Activated CD8-positive, alpha-beta memory T cell treated with anti-CD3 and anti-CD28 coated beads, Interleukin-2, amount 10 ng/mL, durations not matched to agents 7 days and 5 days (primary cell): ENCODE results near the gene DPYSL4. TPM values are rescaled to one million over a fixed set of nuclear protein-coding genes. Genes with fewer than 3 reads are reported as not detected.

Source experiments
- ATAC-seq: fragments of 150-1000 bp; cut with Tn5 transposase; one replicate; pipeline ENCODE4 v1.10.0; 2021; ENCODE audit warnings: moderate library complexity
- CTCF ChIA-PET: fragments of 350-600 bp; sonication (Branson Sonifier 250); formaldehyde crosslinking; loops from one replicate; lab custom pipeline; 2021; ENCODE audit warnings: antibody characterized with exemption; lab: Charles Lee
- DNase-seq: peaks from one replicate; pipeline ENCODE4 v3.0.0-alpha.2; 2020
- H3K27ac Mint-ChIP-seq: one replicate; pipeline ENCODE4 v1.8.0; 2021; ENCODE audit warnings: mild to moderate bottlenecking, mixed read lengths
- H3K27me3 Mint-ChIP-seq: one replicate; pipeline ENCODE4 v1.8.0; 2021; ENCODE audit warnings: mixed read lengths
- H3K36me3 Mint-ChIP-seq: one replicate; pipeline ENCODE4 v1.8.0; 2021; ENCODE audit warnings: mild to moderate bottlenecking, mixed read lengths
- H3K4me1 Mint-ChIP-seq: one replicate; pipeline ENCODE4 v1.8.0; 2021; ENCODE audit warnings: mixed read lengths
- H3K4me3 Mint-ChIP-seq: one replicate; pipeline ENCODE4 v1.8.0; 2021; ENCODE audit warnings: mild to moderate bottlenecking, moderate library complexity, mixed read lengths
- H3K9me3 Mint-ChIP-seq: one replicate; pipeline ENCODE4 v1.8.0; 2022; ENCODE audit warnings: low read depth, mixed read lengths
- total RNA-seq, 2 experiments: library from RNA; stranded (reverse); gene quantifications; one replicate each; pipeline ENCODE4 v1.2.3, GENCODE V29; 2021

DPYSL4 gene
- total RNA-seq, 2 experiments from 2014 or later: 1.5 to 2.6 TPM

DNA sequence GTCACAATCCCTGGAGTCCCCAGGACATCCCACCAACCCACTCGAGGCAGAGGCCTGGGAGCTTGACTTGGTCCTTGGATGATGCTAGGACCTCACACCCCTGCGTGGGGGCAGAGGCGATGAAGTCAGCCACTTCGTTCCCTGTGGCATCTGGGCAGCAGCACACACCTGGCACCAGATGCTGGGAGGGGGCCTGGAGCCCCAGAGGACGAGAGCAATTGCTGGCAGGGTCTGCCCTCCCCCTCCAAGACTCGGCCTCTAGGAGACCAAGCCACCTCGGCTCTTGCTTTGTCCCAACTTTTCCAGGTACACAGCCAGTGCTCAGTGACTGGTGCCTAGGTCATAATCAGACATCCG lies 39.1 kb downstream of the DPYSL4 start:
- CTCF ChIA-PET: no interaction called here
- Mint-ChIP-seq H3K36me3 (no peaks in the 10 kb centered on the region), H3K4me3 (no peak overlapping the region), H3K9me3 (no peaks in the 10 kb centered on the region), H3K27me3 (no peaks in the 10 kb centered on the region), H3K4me1 (peaks cover 20% of the 10 kb centered on the region), H3K27ac (no peak overlapping the region)
- DNase-seq: no peak
- ATAC-seq: no peak

DNA sequence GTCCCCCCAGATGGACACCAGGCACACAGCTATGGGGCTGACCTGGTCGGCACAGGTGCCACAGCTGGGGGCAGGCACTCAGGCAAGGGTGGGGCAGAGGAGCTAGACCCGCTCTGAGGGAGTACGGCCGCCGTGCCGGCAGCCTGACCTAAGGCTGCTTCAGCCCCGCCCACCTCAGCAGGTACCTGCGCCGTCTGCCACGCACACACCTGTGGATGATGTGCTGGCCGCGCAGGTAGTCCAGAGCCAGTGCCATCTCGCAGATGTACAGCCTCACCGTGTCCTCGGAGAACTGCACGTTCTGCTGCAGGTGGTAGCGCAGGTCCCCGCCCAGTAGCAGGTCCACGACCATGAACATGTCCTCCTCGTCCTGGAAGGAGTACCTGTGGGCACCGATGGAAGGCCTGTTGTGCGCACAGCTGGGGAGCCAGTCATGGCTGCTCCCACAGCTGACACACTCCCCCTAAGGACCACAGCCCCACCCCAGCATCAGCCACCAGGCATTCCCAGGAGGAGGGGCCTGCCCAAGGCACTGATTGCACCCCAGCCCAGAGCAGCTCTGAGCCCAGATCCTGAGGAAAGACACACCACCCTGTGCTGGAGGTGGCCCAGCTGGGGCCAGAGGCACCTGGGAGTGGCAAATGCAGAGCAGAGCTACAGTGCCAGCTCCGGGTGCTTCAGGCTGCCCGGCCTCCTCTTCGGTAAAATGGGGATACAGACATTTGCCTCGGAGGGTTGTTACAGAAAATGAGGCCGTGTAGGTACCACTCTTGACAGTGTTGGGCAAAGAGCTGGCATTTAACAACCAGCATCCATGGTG lies 40.0 kb downstream of the DPYSL4 start:
- Mint-ChIP-seq H3K36me3 (no peaks in the 10 kb centered on the region), H3K27ac (peak overlapping the region; percentile 3), H3K27me3 (no peaks in the 10 kb centered on the region), H3K4me1 (peaks cover 25% of the 10 kb centered on the region), H3K9me3 (no peaks in the 10 kb centered on the region), H3K4me3 (no peak overlapping the region)
- CTCF ChIA-PET: no interaction called here
- ATAC-seq (no peak), DNase-seq (no peak)

DNA sequence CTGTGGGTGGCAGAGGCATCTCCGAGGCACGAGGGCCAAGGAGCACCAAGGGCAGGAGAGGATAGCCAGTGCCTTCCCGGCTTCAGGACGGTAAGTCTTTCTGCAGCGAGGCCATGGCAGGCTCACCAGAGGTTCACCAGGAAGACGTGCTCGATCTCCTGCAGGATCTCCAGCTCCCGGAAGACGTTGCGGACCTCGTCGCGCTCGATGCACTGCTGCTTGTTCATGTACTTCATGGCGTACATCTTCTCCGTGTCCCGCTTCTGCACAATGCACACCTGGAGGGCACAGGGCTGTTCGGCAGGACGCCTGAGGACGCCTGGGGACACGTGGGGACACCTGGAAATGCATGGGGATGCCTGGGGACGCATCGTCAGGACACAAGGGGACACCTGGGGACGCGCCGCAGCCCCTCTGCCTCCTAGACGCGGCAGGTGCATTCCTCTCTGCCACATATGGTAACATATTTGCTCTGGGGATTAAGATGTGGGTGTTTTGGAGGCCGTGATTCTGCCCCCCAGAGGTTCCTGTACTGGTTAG lies 41.2 kb downstream of the DPYSL4 start:
- ATAC-seq (no peak), DNase-seq (no peak)
- CTCF ChIA-PET: no interaction called here
- no peak overlapping the region for H3K27ac Mint-ChIP-seq
- H3K4me1 Mint-ChIP-seq: peaks cover 34% of the 10 kb centered on the region
- no peak overlapping the region for H3K4me3 Mint-ChIP-seq
- no peaks in the 10 kb centered on the region for H3K27me3 Mint-ChIP-seq
- no peaks in the 10 kb centered on the region for H3K36me3 Mint-ChIP-seq
- H3K9me3 Mint-ChIP-seq: no peaks in the 10 kb centered on the region

DNA sequence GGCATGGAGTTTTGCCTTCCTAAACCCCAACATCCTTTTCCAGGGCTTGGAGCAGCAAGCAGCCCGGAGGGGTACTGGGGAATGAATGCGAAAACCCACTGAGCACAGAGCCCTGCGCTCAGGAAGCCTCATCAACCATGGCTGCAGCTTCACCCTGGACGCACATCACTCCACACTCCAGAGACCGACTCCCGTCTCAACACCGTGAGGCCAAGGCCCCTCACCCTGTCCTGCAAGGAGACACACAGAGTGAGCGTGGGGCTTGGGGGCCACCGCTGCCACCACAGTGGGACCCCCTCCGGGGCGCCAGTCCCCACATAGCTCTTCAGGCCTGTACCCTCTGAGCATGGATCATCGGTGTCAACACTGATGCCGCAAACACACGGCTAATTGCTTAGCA lies 41.9 kb downstream of the DPYSL4 start:
- no peak for ATAC-seq
- Mint-ChIP-seq H3K36me3 (no peaks in the 10 kb centered on the region), H3K4me3 (no peak overlapping the region), H3K27ac (no peak overlapping the region), H3K4me1 (peaks cover 37% of the 10 kb centered on the region), H3K9me3 (no peaks in the 10 kb centered on the region), H3K27me3 (no peaks in the 10 kb centered on the region)
- CTCF ChIA-PET: no interaction called here
- no peak for DNase-seq

- no peaks in the 10 kb centered on the region for H3K27me3 Mint-ChIP-seq
- DNase-seq (no peak), ATAC-seq (no peak)
- H3K36me3 Mint-ChIP-seq: no peaks in the 10 kb centered on the region
- peaks cover 37% of the 10 kb centered on the region for H3K4me1 Mint-ChIP-seq
- H3K27ac Mint-ChIP-seq: no peak overlapping the region
- CTCF ChIA-PET: no interaction called here
- H3K9me3 Mint-ChIP-seq: no peaks in the 10 kb centered on the region
- no peak overlapping the region for H3K4me3 Mint-ChIP-seq
These were observed 42.3 kb downstream of the DPYSL4 start for GRCh38 chr10:132229096-132229495.

GRCh38 chr10:132229834-132230556 lies 43.2 kb downstream of the DPYSL4 start:
- ATAC-seq: peak; percentile 85
- no peaks in the 10 kb centered on the region for H3K9me3 Mint-ChIP-seq
- H3K27me3 Mint-ChIP-seq: no peaks in the 10 kb centered on the region
- H3K36me3 Mint-ChIP-seq: no peaks in the 10 kb centered on the region
- H3K4me3 Mint-ChIP-seq: peak overlapping the region; percentile 60
- CTCF ChIA-PET: interaction anchor here (0.8 kb wide), 1 partner anchor 130 kb away, joined by 3 read pairs; no protein-coding TSS in a partner anchor
- H3K27ac Mint-ChIP-seq: peak overlapping the region; percentile 86
- peaks cover 37% of the 10 kb centered on the region for H3K4me1 Mint-ChIP-seq
- DNase-seq: peak; percentile 75

GRCh38 chr10:132230557-132231210 lies 43.9 kb downstream of the DPYSL4 start:
- DNase-seq (no peak), ATAC-seq (no peak)
- Mint-ChIP-seq H3K27ac (peak overlapping the region; percentile 50), H3K4me3 (no peak overlapping the region), H3K9me3 (no peaks in the 10 kb centered on the region), H3K36me3 (no peaks in the 10 kb centered on the region), H3K4me1 (peaks cover 37% of the 10 kb centered on the region), H3K27me3 (no peaks in the 10 kb centered on the region)
- CTCF ChIA-PET: interaction anchor here (0.8 kb wide), 1 partner anchor 129 kb away, joined by 3 read pairs; no protein-coding TSS in a partner anchor

GRCh38 chr10:132231656-132232022 lies 44.9 kb downstream of the DPYSL4 start:
- DNase-seq (no peak), ATAC-seq (no peak)
- Mint-ChIP-seq H3K27me3 (no peaks in the 10 kb centered on the region), H3K36me3 (no peaks in the 10 kb centered on the region), H3K9me3 (no peaks in the 10 kb centered on the region), H3K27ac (no peak overlapping the region), H3K4me3 (no peak overlapping the region), H3K4me1 (peaks cover 37% of the 10 kb centered on the region)
- CTCF ChIA-PET: no interaction called here

DNA sequence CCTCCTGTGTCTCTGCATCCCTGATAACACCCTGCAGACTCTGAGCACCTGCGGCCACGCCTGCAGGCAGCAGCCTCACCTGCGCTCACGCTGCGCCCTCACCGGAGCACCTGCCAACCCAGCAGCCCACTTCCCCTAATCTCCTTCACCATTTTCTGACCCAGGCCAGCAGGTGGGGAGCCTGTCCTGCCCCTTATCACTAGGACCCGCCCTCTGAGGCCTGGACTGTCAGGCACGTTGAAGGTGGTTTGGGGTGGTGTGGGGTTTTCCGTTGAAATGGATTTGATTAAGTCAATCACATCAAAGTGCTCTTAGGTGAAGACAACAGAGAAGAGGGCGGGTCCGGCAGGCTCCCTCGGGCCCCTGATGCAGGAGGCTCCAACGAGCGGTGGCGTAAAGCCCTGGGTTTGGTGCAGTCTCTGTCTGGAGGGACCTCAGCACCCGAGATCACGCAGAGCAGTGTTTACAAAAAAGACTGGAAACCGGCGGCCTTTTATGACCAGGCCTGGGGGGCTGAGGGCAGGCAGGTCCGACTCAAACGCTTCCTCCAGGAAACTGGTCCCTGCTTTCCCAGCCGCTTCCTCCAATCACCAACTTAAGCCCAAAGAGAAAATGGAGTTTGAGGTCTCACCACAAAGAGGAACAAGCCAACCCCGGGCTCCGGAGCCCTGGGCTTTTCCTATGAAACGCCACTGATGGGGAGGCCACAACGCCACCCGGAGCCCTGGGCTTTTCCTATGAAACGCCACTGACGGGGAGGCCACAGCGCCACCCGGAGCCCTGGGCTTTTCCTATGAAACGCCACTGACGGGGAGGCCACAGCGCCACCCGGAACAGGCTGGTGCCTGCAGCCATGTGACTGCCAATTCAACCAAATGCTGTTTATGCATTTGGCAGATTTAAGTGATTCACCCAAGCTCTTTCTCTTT lies 45.5 kb downstream of the DPYSL4 start:
- Mint-ChIP-seq H3K36me3 (no peaks in the 10 kb centered on the region), H3K9me3 (no peaks in the 10 kb centered on the region), H3K27ac (no peak overlapping the region), H3K4me1 (peaks cover 36% of the 10 kb centered on the region), H3K4me3 (no peak overlapping the region), H3K27me3 (no peaks in the 10 kb centered on the region)
- ATAC-seq (no peak), DNase-seq (no peak)
- CTCF ChIA-PET: interaction anchor here (1.2 kb wide), 1 partner anchor 7 kb away, joined by 3 read pairs; no protein-coding TSS in a partner anchor

- no peak for ATAC-seq
These were observed 46.2 kb downstream of the DPYSL4 start for GRCh38 chr10:132232981-132233380.

GRCh38 chr10:132233501-132234085 lies 46.8 kb downstream of the DPYSL4 start:
- Mint-ChIP-seq H3K9me3 (no peaks in the 10 kb centered on the region), H3K36me3 (no peaks in the 10 kb centered on the region), H3K4me3 (no peak overlapping the region), H3K4me1 (peaks cover 30% of the 10 kb centered on the region), H3K27me3 (no peaks in the 10 kb centered on the region), H3K27ac (no peak overlapping the region)
- CTCF ChIA-PET: interaction anchor here (1.2 kb wide), 1 partner anchor 9 kb away, joined by 3 read pairs; no protein-coding TSS in a partner anchor
- ATAC-seq (no peak), DNase-seq (no peak)

More at GRCh38 chr10:132232981-132233380, 46.2 kb downstream of the DPYSL4 start:
- Mint-ChIP-seq H3K9me3 (no peaks in the 10 kb centered on the region), H3K27me3 (no peaks in the 10 kb centered on the region), H3K36me3 (no peaks in the 10 kb centered on the region), H3K27ac (no peak overlapping the region), H3K4me3 (no peak overlapping the region), H3K4me1 (peaks cover 31% of the 10 kb centered on the region)
- CTCF ChIA-PET: interaction anchor here (1.2 kb wide), 1 partner anchor 8 kb away, joined by 3 read pairs; no protein-coding TSS in a partner anchor
- DNase-seq: no peak

DNA sequence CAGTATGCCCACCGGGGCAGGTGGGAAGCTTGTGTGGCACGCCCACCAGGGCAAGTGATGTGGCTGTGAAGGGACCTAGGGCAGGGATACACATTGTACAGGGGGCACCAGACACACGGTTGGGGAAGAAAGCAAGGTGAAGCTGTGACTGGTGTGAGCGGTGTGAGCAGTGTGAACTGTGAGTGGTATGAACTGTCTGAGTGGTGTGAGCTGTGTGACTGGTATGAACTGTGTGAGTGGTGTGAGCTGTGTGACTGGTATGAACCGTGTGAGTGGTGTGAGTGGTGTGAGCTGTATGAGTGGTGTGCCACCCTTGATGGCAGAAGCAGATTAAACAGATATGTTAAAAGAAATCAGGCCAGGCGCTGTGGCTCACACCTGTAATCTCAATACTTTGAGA lies 48.1 kb downstream of the DPYSL4 start:
- no peak overlapping the region for H3K27ac Mint-ChIP-seq
- DNase-seq (no peak), ATAC-seq (no peak)
- CTCF ChIA-PET: no interaction called here
- no peak overlapping the region for H3K4me3 Mint-ChIP-seq
- H3K4me1 Mint-ChIP-seq: peaks cover 20% of the 10 kb centered on the region
- no peaks in the 10 kb centered on the region for H3K36me3 Mint-ChIP-seq
- no peaks in the 10 kb centered on the region for H3K27me3 Mint-ChIP-seq
- H3K9me3 Mint-ChIP-seq: no peaks in the 10 kb centered on the region
